ENCODE measurements around the gene ATMIN. TPM values are rescaled to one million over a fixed set of nuclear protein-coding genes. Genes with fewer than 3 reads are reported as not detected.

Gene ATMIN
- total and polyA plus RNA-seq, 7 experiments from 2014 or later = 24.9 to 46.9 (median 35.3) TPM

DNA sequence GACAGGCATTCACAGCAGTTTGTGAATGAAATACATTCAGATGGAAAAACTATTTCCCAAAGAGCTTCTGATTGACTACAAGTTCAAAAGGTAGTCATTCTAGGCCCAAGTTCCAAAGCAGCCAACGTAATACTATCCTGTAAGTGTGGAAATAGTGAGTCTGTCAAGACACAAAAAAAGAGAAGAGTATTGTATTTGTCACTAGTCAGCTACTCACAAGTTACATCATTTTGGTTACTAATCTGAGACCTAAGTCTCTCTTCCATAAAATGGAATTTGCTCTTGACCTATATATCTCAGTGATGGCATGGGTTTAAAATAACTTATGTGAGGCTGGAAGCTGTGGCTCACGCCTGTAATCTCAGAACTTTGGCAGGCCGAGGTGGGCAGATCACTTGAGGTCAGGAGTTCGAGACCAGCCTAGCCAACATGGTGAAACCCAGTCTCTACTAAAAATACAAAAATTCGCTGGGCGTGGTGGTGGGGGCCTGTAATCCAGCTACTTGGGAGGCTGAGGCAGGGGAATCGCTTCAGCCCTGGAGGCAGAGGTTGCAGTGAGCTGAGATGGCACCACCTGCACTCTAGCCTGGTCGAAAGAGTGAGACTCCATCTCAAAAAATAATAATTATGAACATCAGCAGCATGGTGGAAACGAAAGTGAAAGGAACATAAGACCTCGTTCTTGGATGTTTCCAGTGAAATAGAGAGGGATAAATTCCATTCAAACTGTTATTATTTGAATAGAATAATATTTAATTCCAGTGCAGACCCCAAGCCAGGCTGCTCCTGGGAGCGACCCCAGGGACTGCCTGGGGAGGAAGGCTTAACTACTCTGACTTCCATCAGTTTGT is 31.8 kb upstream of the ATMIN start:
- ATAC-seq (no peak), DNase-seq (peak in 2 of 9 donors; percentile 3 to 16)
- Mint-ChIP-seq H3K4me3 (peak overlapping the region; percentile 69 to 97 (median 83)), H3K36me3 (peaks cover 0 to 30% (median 0%) of the 10 kb centered on the region in 5 donors), H3K27ac (peak overlapping the region; percentile 69 to 97 (median 84)), H3K9me3 (peaks cover 0 to 7% (median 0%) of the 10 kb centered on the region in 11 donors), H3K27me3 (no peaks in the 10 kb centered on the region), H3K4me1 (peaks cover 30 to 76% (median 61%) of the 10 kb centered on the region in 7 donors)
- peaks cover 0 to 4% (median 0%) of the 10 kb centered on the region in 3 experiments for H3K36me3 ChIP-seq (ENCODE audit: control insufficient read depth in 2 of 3, insufficient read depth in 3 of 3, low read length in 3 of 3)
- H3K9me3 ChIP-seq (ENCODE audit: control insufficient read depth in 2 of 3, low read length in 3 of 3) = no peaks in the 10 kb centered on the region
- H3K27ac ChIP-seq (ENCODE audit: low read depth, low read length) = peak overlapping the region; percentile 67
- CTCF ChIA-PET = interaction anchor here (0.5 to 5.8 kb wide), 8 partner anchors 10 to 362 kb away, joined by 3 to 51 read pairs (median 3); partner anchors contain the start of gene ATMIN
- H3K27me3 ChIP-seq (ENCODE audit: control insufficient read depth in 2 of 2, insufficient read depth in 2 of 2, low read length in 2 of 2) = no peaks in the 10 kb centered on the region
- H3K4me1 ChIP-seq (ENCODE audit: control insufficient read depth in 2 of 2, insufficient read depth in 2 of 2, low read length in 2 of 2) = peaks cover 20 to 21% of the 10 kb centered on the region in 2 donors
- peak overlapping the region; percentile 51 for H3K4me3 ChIP-seq (ENCODE audit: low read length)
- POLR2A ChIA-PET = interaction anchor here (0.9 to 9.0 kb wide), 2 partner anchors 10 to 33 kb away, joined by 3 to 61 read pairs; partner anchors contain the start of gene ATMIN
- intact Hi-C loops (cut with micrococcal nuclease) = loop anchor here (1.0 to 10.0 kb wide), 5 partner anchors 631 to 1729 kb away; partner anchors contain the start of gene MAF (in 1 of the 2)

DNA sequence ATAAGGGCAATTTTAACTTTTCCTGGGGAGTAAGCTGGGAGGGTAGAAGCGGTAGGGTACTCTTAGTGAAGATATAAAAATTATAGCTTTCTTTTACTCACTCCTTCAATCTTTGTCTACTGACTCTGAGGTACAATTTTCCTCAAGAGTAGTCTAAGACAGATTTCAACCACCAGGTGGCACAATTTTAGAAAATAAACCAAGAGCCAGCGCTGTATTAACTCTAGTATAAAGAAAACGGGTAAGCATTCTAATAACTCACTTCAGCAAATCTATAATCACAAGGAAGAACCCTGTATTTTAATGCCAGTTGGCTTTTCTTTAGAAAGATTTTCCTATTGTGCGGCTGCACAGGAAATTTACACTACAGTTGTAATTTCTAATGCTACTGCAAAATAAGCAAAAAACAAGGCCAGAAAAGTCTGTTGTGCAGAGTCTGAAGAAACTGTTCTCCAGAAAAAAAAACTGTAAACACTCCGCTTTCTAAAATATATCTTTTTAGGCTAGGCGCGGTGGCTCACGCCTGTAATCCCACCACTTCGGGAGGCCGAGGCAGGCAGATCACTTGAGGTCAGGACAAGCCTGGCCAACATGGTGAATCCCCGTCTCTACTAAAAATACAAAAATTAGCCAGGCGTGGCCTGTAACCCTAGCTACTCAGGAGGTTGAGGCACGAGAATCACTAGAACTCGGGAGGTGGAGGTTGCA is 30.8 kb upstream of the ATMIN start:
- Mint-ChIP-seq H3K4me1 (peaks cover 24 to 75% (median 52%) of the 10 kb centered on the region in 7 donors), H3K4me3 (peak overlapping the region; percentile 69 to 97 (median 83)), H3K36me3 (peaks cover 0 to 20% (median 0%) of the 10 kb centered on the region in 5 donors), H3K27ac (peak overlapping the region; percentile 69 to 97 (median 84)), H3K9me3 (peaks cover 0 to 7% (median 0%) of the 10 kb centered on the region in 11 donors), H3K27me3 (no peaks in the 10 kb centered on the region)
- Histone ChIP-seq H3K4me1 (ENCODE audit: control insufficient read depth in 2 of 2, insufficient read depth in 2 of 2, low read length in 2 of 2) (peaks cover 20 to 21% of the 10 kb centered on the region in 2 donors), H3K27ac (ENCODE audit: low read depth, low read length) (peak overlapping the region; percentile 67), H3K27me3 (ENCODE audit: control insufficient read depth in 2 of 2, insufficient read depth in 2 of 2, low read length in 2 of 2) (no peaks in the 10 kb centered on the region), H3K4me3 (ENCODE audit: low read length) (peak overlapping the region; percentile 51), H3K36me3 (ENCODE audit: control insufficient read depth in 2 of 3, insufficient read depth in 3 of 3, low read length in 3 of 3) (peaks cover 0 to 4% (median 0%) of the 10 kb centered on the region in 3 experiments), H3K9me3 (ENCODE audit: control insufficient read depth in 2 of 3, low read length in 3 of 3) (no peaks in the 10 kb centered on the region)
- ChIA-PET POLR2A (interaction anchor here (0.9 to 9.0 kb wide), 3 partner anchors 11 to 72 kb away, joined by 3 to 61 read pairs (median 20); partner anchors contain the start of genes ATMIN and C16orf46), CTCF (interaction anchor here (0.5 to 5.8 kb wide), 7 partner anchors 11 to 142 kb away, joined by 3 to 51 read pairs (median 3); partner anchors contain the start of gene ATMIN)
- ATAC-seq (no peak), DNase-seq (peak in 7 of 9 donors; percentile 41 to 73 (median 64))
- intact Hi-C loops (cut with micrococcal nuclease) = loop anchor here (1.0 to 10.0 kb wide), 10 partner anchors 197 to 1730 kb away; partner anchors contain the start of genes CDYL2 (in 1 of the 2), MAF (in 1 of the 2) and MPHOSPH6 (in 1 of the 2)

DNA sequence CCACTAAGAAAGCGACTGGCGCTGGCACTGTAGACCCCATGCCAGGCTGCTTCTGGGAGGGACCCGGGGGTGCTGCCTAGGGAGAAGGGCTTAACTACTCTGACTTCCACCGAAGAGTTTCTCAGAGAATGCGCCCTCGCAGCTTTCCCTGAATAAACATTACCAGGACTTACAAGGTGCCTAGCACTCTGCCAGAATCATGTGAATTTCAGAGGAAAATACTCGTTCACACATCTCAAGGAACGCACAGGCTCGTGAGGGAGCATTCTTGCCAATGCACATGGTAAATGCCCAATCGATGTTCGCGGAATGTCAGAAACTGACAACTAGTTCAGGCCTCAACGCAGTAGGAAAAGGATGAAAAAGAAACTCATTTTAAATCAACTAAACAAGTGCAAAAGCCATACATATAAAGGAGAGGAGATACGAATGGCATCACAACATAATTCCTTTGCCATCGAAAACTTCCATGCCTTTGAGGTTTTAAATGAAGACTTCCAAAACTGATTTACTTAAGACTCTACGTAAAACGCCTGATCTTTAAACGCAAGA is 30.0 kb upstream of the ATMIN start:
- DNase-seq = peak in 1 of 9 donors; percentile 10
- CTCF ChIA-PET = interaction anchor here (1.1 to 5.8 kb wide), 2 partner anchors 29 to 36 kb away, joined by 3 to 51 read pairs; partner anchors contain the start of gene ATMIN

DNA sequence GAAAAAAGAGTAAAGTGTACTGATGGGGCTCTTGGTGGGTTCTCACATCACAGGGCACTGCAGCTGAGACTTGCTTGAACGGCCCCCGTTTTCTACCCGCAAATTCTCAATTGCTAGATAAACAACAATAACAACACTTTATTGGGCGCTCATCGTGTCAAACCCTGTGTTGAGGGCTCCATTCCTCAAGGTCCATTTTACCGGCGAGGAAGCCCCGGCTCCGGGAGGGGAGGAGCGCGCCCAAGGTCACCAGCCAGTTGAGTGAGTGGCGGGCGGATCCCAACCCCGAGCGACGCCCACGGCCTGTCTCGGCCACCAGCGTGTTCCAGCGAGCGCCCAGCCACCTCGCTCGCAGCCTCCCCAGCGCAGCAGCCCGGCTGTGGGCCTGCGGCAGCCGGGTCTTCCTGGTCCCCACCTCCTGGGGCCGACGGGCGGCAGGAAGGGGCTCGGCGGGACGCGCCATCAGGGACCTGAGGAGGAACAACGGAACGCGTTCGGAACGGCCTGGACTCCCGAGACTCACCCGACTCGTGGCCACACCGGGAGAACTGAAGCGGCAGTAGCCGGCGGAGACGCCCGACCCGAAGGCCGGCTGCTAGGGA is 29.3 kb upstream of the ATMIN start:
- peaks cover 0 to 16% (median 0%) of the 10 kb centered on the region in 5 donors for H3K36me3 Mint-ChIP-seq
- DNase-seq (peak in 2 of 9 donors; percentile 62 to 79), ATAC-seq (peak; percentile 32)
- intact Hi-C loops (cut with micrococcal nuclease) = loop anchor here (2.0 to 10.0 kb wide), 11 partner anchors 199 to 1732 kb away; partner anchors contain the start of genes CMIP (in 2 of the 2), DYNLRB2 (in 2 of the 2), CDYL2 (in 1 of the 2) and MAF (in 1 of the 2)
- CTCF ChIA-PET = interaction anchor here (0.7 to 5.8 kb wide), 3 partner anchors 13 to 28 kb away, joined by 5 to 51 read pairs (median 16); partner anchors contain the start of gene ATMIN
- POLR2A ChIA-PET = interaction anchor here (0.6 to 9.0 kb wide), 6 partner anchors 9 to 729 kb away, joined by 3 to 61 read pairs (median 4); partner anchors contain the start of genes ATMIN and C16orf46
- Histone ChIP-seq H3K4me3 (ENCODE audit: low read length) (peak overlapping the region; percentile 83), H3K27ac (ENCODE audit: low read depth, low read length) (peak overlapping the region; percentile 95), H3K4me1 (ENCODE audit: control insufficient read depth in 2 of 2, insufficient read depth in 2 of 2, low read length in 2 of 2) (peaks cover 20 to 21% of the 10 kb centered on the region in 2 donors), H3K27me3 (ENCODE audit: control insufficient read depth in 2 of 2, insufficient read depth in 2 of 2, low read length in 2 of 2) (no peaks in the 10 kb centered on the region), H3K9me3 (ENCODE audit: control insufficient read depth in 2 of 3, low read length in 3 of 3) (no peaks in the 10 kb centered on the region), H3K36me3 (ENCODE audit: control insufficient read depth in 2 of 3, insufficient read depth in 3 of 3, low read length in 3 of 3) (peaks cover 0 to 4% (median 0%) of the 10 kb centered on the region in 3 experiments)
- peak overlapping the region; percentile 94 to 100 (median 100) for H3K27ac Mint-ChIP-seq
- H3K27me3 Mint-ChIP-seq = no peaks in the 10 kb centered on the region
- peak overlapping the region; percentile 83 to 100 (median 96) for H3K4me3 Mint-ChIP-seq
- peaks cover 0 to 7% (median 0%) of the 10 kb centered on the region in 11 donors for H3K9me3 Mint-ChIP-seq
- peaks cover 21 to 75% (median 46%) of the 10 kb centered on the region in 7 donors for H3K4me1 Mint-ChIP-seq

More for the DNA sequence above, 30.0 kb upstream of the ATMIN start:
- Mint-ChIP-seq H3K9me3 (peaks cover 0 to 7% (median 0%) of the 10 kb centered on the region in 11 donors), H3K27ac (peak overlapping the region; percentile 94 to 100 (median 97)), H3K36me3 (peaks cover 0 to 15% (median 0%) of the 10 kb centered on the region in 5 donors), H3K4me1 (peaks cover 21 to 72% (median 48%) of the 10 kb centered on the region in 7 donors), H3K4me3 (peak overlapping the region; percentile 83 to 100 (median 96)), H3K27me3 (no peaks in the 10 kb centered on the region)
- H3K4me3 ChIP-seq (ENCODE audit: low read length) = peak overlapping the region; percentile 83
- H3K4me1 ChIP-seq (ENCODE audit: control insufficient read depth in 2 of 2, insufficient read depth in 2 of 2, low read length in 2 of 2) = peaks cover 20 to 21% of the 10 kb centered on the region in 2 donors
- peaks cover 0 to 4% (median 0%) of the 10 kb centered on the region in 3 experiments for H3K36me3 ChIP-seq (ENCODE audit: control insufficient read depth in 2 of 3, insufficient read depth in 3 of 3, low read length in 3 of 3)
- no peak for ATAC-seq
- H3K27me3 ChIP-seq (ENCODE audit: control insufficient read depth in 2 of 2, insufficient read depth in 2 of 2, low read length in 2 of 2) = no peaks in the 10 kb centered on the region
- intact Hi-C loops (cut with micrococcal nuclease) = loop anchor here (2.0 to 10.0 kb wide), 11 partner anchors 198 to 1731 kb away; partner anchors contain the start of genes CMIP (in 2 of the 2), DYNLRB2 (in 2 of the 2), CDYL2 (in 1 of the 2) and MAF (in 1 of the 2)
- H3K27ac ChIP-seq (ENCODE audit: low read depth, low read length) = peak overlapping the region; percentile 95
- POLR2A ChIA-PET = interaction anchor here (1.1 to 9.0 kb wide), 3 partner anchors 12 to 71 kb away, joined by 3 to 61 read pairs (median 20); partner anchors contain the start of genes ATMIN and C16orf46
- H3K9me3 ChIP-seq (ENCODE audit: control insufficient read depth in 2 of 3, low read length in 3 of 3) = no peaks in the 10 kb centered on the region
